ENCODE results near the gene ITIH1.

DNA sequence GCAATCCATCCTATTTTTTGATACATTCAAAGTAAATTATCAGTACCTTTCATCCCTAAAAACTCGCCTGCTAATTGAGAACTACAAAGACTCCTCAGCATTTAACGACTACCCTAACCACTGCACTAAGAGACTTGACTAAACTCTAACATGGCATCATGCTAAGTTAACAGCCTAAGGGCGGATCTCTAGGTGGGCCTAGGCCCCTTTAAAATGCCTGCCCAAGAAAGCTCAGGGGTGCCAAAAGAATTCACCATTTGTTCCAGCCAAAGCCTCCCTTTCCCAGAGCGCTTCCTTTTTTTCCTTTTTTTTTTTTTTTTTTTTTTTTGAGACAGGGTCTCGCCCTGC is 6.1 kb upstream of the ITIH1 start:
- TF ChIP-seq, protein P1, sequence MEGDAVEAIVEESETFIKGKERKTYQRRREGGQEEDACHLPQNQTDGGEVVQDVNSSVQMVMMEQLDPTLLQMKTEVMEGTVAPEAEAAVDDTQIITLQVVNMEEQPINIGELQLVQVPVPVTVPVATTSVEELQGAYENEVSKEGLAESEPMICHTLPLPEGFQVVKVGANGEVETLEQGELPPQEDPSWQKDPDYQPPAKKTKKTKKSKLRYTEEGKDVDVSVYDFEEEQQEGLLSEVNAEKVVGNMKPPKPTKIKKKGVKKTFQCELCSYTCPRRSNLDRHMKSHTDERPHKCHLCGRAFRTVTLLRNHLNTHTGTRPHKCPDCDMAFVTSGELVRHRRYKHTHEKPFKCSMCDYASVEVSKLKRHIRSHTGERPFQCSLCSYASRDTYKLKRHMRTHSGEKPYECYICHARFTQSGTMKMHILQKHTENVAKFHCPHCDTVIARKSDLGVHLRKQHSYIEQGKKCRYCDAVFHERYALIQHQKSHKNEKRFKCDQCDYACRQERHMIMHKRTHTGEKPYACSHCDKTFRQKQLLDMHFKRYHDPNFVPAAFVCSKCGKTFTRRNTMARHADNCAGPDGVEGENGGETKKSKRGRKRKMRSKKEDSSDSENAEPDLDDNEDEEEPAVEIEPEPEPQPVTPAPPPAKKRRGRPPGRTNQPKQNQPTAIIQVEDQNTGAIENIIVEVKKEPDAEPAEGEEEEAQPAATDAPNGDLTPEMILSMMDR (IDR thresholded peaks at IDR 0.05): no peak
- no peak for TF ChIP-seq POLR2A (IDR thresholded peaks at IDR 0.05)
